IMR-90 (cell line): ENCODE data around the gene CEP57L1. TPM values are rescaled to one million over a fixed set of nuclear protein-coding genes. Genes with fewer than 3 reads are reported as not detected.

Experiments
- ATAC-seq: fragments of 200-7000 bp; cut with Tn5 transposase; 2 replicates; pipeline ENCODE4 v1.9.1; 2020; ENCODE audit warnings: low read depth, mild to moderate bottlenecking, moderate library complexity
- BruUV-seq: library from RNA; stranded (reverse); fragments of 400-500 nt; replicated peaks from 2 replicates; lab custom pipeline; 2021; lab: Mats Ljungman, UMichigan
- CTCF ChIA-PET: fragments of 300-600 bp; formaldehyde crosslinking; extraction: SDS; loops from one replicate; lab custom pipeline; 2021; ENCODE audit warnings: antibody characterized with exemption; lab: Yijun Ruan, JAX
- POLR2A ChIA-PET: fragments of 300-600 bp; sonication (Branson Sonifier 250); formaldehyde crosslinking; loops from one replicate; lab custom pipeline; 2022; ENCODE audit warnings: antibody characterized with exemption; ENCODE audit not compliant: unreplicated experiment; lab: Charles Lee
- DNase-seq: peaks from one replicate; pipeline ENCODE4 v3.0.0; 2013
- H2AFZ ChIP-seq: replicated peaks from 2 replicates; pipeline ENCODE3; 2013; ENCODE audit warnings: low read length, mild to moderate bottlenecking; ENCODE audit not compliant: poor library complexity
- H2AK5ac ChIP-seq: 2 replicates; pipeline ENCODE4 v1.6.1; 2013; ENCODE audit warnings: low read depth, low read length, inconsistent platforms
- H2AK9ac ChIP-seq: replicated peaks from 2 replicates; pipeline ENCODE3; 2013; ENCODE audit warnings: mild to moderate bottlenecking, low read depth, low read length, moderate library complexity; ENCODE audit not compliant: poor library complexity
- H2BK120ac ChIP-seq: 2 replicates; pipeline ENCODE4 v1.6.1; 2013; ENCODE audit warnings: low read depth, low read length, inconsistent platforms
- H2BK15ac ChIP-seq: 3 replicates; pipeline ENCODE4 v1.6.1; 2013; ENCODE audit warnings: low read depth, low read length, inconsistent platforms
- H2BK20ac ChIP-seq: 2 replicates; pipeline ENCODE4 v1.6.1; 2013; ENCODE audit warnings: low read depth, mild to moderate bottlenecking, inconsistent platforms, low read length, moderate library complexity
- H2BK5ac ChIP-seq: 2 replicates; pipeline ENCODE4 v1.6.1; 2013; ENCODE audit warnings: mild to moderate bottlenecking, low read depth, low read length, inconsistent platforms; ENCODE audit not compliant: poor library complexity, severe bottlenecking
- H3K14ac ChIP-seq: replicated peaks from 2 replicates; pipeline ENCODE4 v1.6.1; 2013; ENCODE audit warnings: low read depth, low read length, inconsistent platforms
- H3K18ac ChIP-seq: 2 replicates; pipeline ENCODE4 v1.6.1; 2013; ENCODE audit warnings: low read depth, low read length, control low read depth
- H3K23ac ChIP-seq: 2 replicates; pipeline ENCODE4 v1.6.1; 2013; ENCODE audit warnings: low read depth, low read length, inconsistent platforms
- H3K27ac ChIP-seq: 2 replicates; pipeline ENCODE4 v1.5.1; 2013; ENCODE audit warnings: mild to moderate bottlenecking, control low read depth, low read length; ENCODE audit not compliant: insufficient read depth
- H3K27me3 ChIP-seq: 2 replicates; pipeline ENCODE4 v1.6.1; 2013; ENCODE audit warnings: low read length; ENCODE audit not compliant: control insufficient read depth, insufficient read depth
- H3K36me3 ChIP-seq: 2 replicates; pipeline ENCODE4 v1.6.1; 2013; ENCODE audit warnings: low read length, mixed read lengths; ENCODE audit not compliant: control insufficient read depth, insufficient read depth
- H3K4ac ChIP-seq: 2 replicates; pipeline ENCODE4 v1.6.1; 2013; ENCODE audit warnings: low read depth, low read length, inconsistent platforms
- H3K4me1 ChIP-seq: 2 replicates; pipeline ENCODE4 v1.6.1; 2013; ENCODE audit warnings: low read length, mixed read lengths; ENCODE audit not compliant: control insufficient read depth, insufficient read depth
- H3K4me2 ChIP-seq: 2 replicates; pipeline ENCODE4 v1.6.1; 2013; ENCODE audit warnings: low read depth, mild to moderate bottlenecking, control low read depth, low read length, moderate library complexity
- H3K4me3 ChIP-seq: 2 replicates; pipeline ENCODE4 v1.5.1; 2013; ENCODE audit warnings: low read depth, mild to moderate bottlenecking, control low read depth, low read length, moderate library complexity; ENCODE audit not compliant: insufficient read depth
- H3K56ac ChIP-seq: 2 replicates; pipeline ENCODE4 v1.6.1; 2013; ENCODE audit warnings: low read length, inconsistent platforms; ENCODE audit not compliant: insufficient read depth; ENCODE audit errors: extremely low read depth
- H3K79me1 ChIP-seq, 2 experiments: 2 replicates each; pipeline ENCODE4 v1.6.1; 2013; ENCODE audit warnings: low read length in 2 of 2, inconsistent platforms in 1 of 2, low read depth in 1 of 2
- H3K9ac ChIP-seq: 2 replicates; pipeline ENCODE4 v1.6.1; 2013; ENCODE audit warnings: low read depth, low read length, control low read depth
- H3K9me1 ChIP-seq: 2 replicates; pipeline ENCODE4 v1.6.1; 2013; ENCODE audit warnings: low read length, inconsistent platforms; ENCODE audit not compliant: insufficient read depth
- H3K9me3 ChIP-seq: 2 replicates; pipeline ENCODE4 v1.6.1; 2013; ENCODE audit warnings: low read length; ENCODE audit not compliant: control insufficient read depth, insufficient read depth
- H4K20me1 ChIP-seq: 2 replicates; pipeline ENCODE4 v1.6.1; 2013; ENCODE audit warnings: low read length, inconsistent platforms; ENCODE audit not compliant: insufficient read depth
- H4K5ac ChIP-seq: 2 replicates; pipeline ENCODE4 v1.6.1; 2013; ENCODE audit warnings: mild to moderate bottlenecking, low read depth, low read length, control low read depth
- H4K8ac ChIP-seq, 2 experiments: 2 replicates each; pipeline ENCODE4 v1.6.1; 2013; ENCODE audit warnings: low read depth in 2 of 2, low read length in 2 of 2, control low read depth in 1 of 2, inconsistent platforms in 1 of 2
- H4K91ac ChIP-seq: 2 replicates; pipeline ENCODE4 v1.6.1; 2013; ENCODE audit warnings: low read depth, low read length, inconsistent platforms; ENCODE audit not compliant: insufficient read depth
- CHD1 ChIP-seq: IDR thresholded peaks from 2 replicates; pipeline ENCODE4 v1.6.1; 2012; ENCODE audit warnings: low read depth, low read length, improper control_type of control experiment
- MAFK ChIP-seq: IDR thresholded peaks from 2 replicates; pipeline ENCODE4 v1.6.1; 2012; ENCODE audit warnings: low read depth, low read length, improper control_type of control experiment
- NFE2L2 ChIP-seq: fragments of 150-350 bp; IDR thresholded peaks from 2 replicates; pipeline ENCODE4 v1.6.1; 2016; ENCODE audit warnings: low read depth, mild to moderate bottlenecking, low read length
- WGBS, 2 experiments: methylation state at CpG; one replicate each; pipeline versions ENCODE4 v1.1.5 to v1.1.7; 2013; ENCODE audit warnings: missing lambda C conversion rate in 2 of 2; ENCODE audit not compliant: insufficient read length in 1 of 2; ENCODE audit errors: extremely low coverage in 2 of 2; 5-methylcytosine and 5-hydroxymethylcytosine counted together
- dilution Hi-C: fragments of 300-500 bp; cut with HindIII; formaldehyde crosslinking; loops from one replicate; pipeline ENCODE4 v1.14.3; 2018; ENCODE audit warnings: low sequenced_read_pairs; ENCODE audit not compliant: unreplicated experiment
- in situ Hi-C: fragments of 300-500 bp; cut with MboI; formaldehyde crosslinking; loops from 3 replicates; pipeline ENCODE4 v1.14.3; 2019; ENCODE audit warnings: low sequenced_read_pairs, inconsistent platforms, mixed read lengths
- intact Hi-C: fragments of 100-400 bp; cut with micrococcal nuclease; formaldehyde crosslinking; loops from 2 replicates; pipeline ENCODE4 v1.10.0; 2022
- polyA plus RNA-seq, 3 experiments: library from polyadenylated mRNA; depleted of rRNA; stranded (reverse); fragments of >200 nt; gene quantifications; 2 replicates each; pipeline ENCODE4 v1.2.3, GENCODE V29; 2012; ENCODE audit warnings: low replicate concordance in 1 of 3
- total RNA-seq: library from RNA; depleted of rRNA; stranded (reverse); fragments of >200 nt; gene quantifications from 2 replicates; pipeline ENCODE4 v1.2.3, GENCODE V29; 2012
- TF ChIP-seq, protein P1 (sequence below): fragments of 150-350 bp; IDR thresholded peaks from 2 replicates; pipeline ENCODE4 v1.6.1; 2017; ENCODE audit warnings: mild to moderate bottlenecking, antibody characterized with exemption, low read length, low read depth

CEP57L1 gene
- total and polyA plus RNA-seq, 2 of the 4 experiments (the other 2 are of a cell fraction), result 10.3 to 21.9 TPM

DNA sequence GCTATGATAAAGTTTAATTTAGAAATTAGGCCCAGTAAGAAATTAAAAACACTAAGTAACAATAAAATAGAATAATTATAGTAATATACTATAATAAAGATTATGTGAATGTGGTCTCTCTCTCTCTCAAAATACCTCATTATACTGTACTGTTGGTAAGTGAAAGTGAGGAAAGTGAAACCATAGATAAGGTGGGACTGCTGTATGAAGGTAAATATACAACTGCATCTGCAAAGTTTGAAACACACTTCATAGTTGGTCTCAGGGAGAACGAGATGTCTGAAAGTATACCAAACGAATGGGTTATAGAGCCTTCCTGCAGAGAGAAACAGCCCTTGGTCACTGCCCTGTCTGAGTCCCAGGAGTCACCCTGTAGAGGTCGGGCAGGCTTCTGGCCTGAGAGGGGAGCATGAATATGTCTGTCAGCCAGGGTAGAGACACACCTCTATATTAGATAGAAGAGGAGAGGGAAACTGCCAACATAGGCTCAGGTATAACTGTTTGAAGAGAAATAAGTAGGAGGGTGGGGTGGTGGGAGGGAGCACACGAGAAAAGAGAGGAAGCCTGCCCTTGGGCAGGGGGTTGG is 32.4 kb upstream of the CEP57L1 start:
- ChIA-PET CTCF (no interaction called here), POLR2A (no interaction called here)
- Histone ChIP-seq H2BK15ac (no peak overlapping the region), H3K9me3 (no peaks in the 10 kb centered on the region), H4K8ac (no peak overlapping the region), H3K23ac (no peak overlapping the region), H2AK9ac (no peak overlapping the region), H3K9me1 (no peaks in the 10 kb centered on the region), H2BK5ac (no peak overlapping the region), H3K4me3 (no peak overlapping the region), H4K91ac (no peak overlapping the region), H3K14ac (no peak overlapping the region), H4K20me1 (no peaks in the 10 kb centered on the region), H2AFZ (no peak overlapping the region), H4K5ac (no peak overlapping the region), H3K4me2 (no peak overlapping the region), H2BK120ac (no peak overlapping the region), H3K4me1 (peaks cover 2% of the 10 kb centered on the region; the same call in 1 of the 2 replicates), H3K56ac (no peak overlapping the region), H3K9ac (no peak overlapping the region), H3K79me1 (peaks cover 0 to 10% of the 10 kb centered on the region in 2 experiments; a peak in 3 of 4 replicates), H3K36me3 (no peaks in the 10 kb centered on the region), H3K4ac (no peak overlapping the region), H3K27ac (no peak overlapping the region), H2BK20ac (no peak overlapping the region), H3K27me3 (no peaks in the 10 kb centered on the region), H3K18ac (no peak overlapping the region), H2AK5ac (no peak overlapping the region)
- DNase-seq (no peak), ATAC-seq (no peak)
- TF ChIP-seq MAFK, result no peak
- TF ChIP-seq CHD1, result no peak
- TF ChIP-seq NFE2L2, result no peak
- TF ChIP-seq, protein P1, sequence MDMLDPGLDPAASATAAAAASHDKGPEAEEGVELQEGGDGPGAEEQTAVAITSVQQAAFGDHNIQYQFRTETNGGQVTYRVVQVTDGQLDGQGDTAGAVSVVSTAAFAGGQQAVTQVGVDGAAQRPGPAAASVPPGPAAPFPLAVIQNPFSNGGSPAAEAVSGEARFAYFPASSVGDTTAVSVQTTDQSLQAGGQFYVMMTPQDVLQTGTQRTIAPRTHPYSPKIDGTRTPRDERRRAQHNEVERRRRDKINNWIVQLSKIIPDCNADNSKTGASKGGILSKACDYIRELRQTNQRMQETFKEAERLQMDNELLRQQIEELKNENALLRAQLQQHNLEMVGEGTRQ, result no peak
- dilution Hi-C loops, result loop anchor here (25.0 kb wide), 1 partner anchor 526 kb away; no protein-coding TSS in a partner anchor
- 33% methylated on average over 1 of the region's 4 CpGs; no CpG with 5 or more reads in 1 of the 2 experiments for WGBS, 2 experiments
- in situ Hi-C loops, result loop anchor here (10.0 kb wide), 1 partner anchor 158 kb away; no protein-coding TSS in a partner anchor
- intact Hi-C loops, result no loop called here
- BruUV-seq, result no TSS peak
